OCI-LY1 (cell line): ENCODE data around the gene GUCY1B1.

Source experiments
- H2AFZ ChIP-seq: fragments of 200-600 bp; sonication (generic), shearing (Covaris generic); 2 replicates; pipeline ENCODE4 v1.6.0; 2014; ENCODE audit warnings: antibody characterized with exemption, mild to moderate bottlenecking, low read length
- H3F3A ChIP-seq: fragments of 200-600 bp; sonication (generic), shearing (Covaris generic); 2 replicates; pipeline ENCODE4 v1.6.0; 2014; ENCODE audit warnings: mild to moderate bottlenecking, antibody characterized with exemption, low read length, moderate library complexity; ENCODE audit not compliant: insufficient read depth
- H3K27ac ChIP-seq: fragments of 200-600 bp; sonication (generic); 2 replicates; pipeline ENCODE4 v1.5.1; 2014; ENCODE audit warnings: low read length, mixed run types, mild to moderate bottlenecking, low read depth; ENCODE audit not compliant: poor library complexity, severe bottlenecking
- H3K27me3 ChIP-seq: fragments of 200-600 bp; sonication (generic); 2 replicates; pipeline ENCODE4 v1.6.0; 2014; ENCODE audit warnings: antibody characterized with exemption, mild to moderate bottlenecking, low read length, moderate library complexity; ENCODE audit not compliant: insufficient read depth
- H3K36me3 ChIP-seq: fragments of 200-600 bp; sonication (generic); 2 replicates; pipeline ENCODE4 v1.6.1; 2014; ENCODE audit warnings: mild to moderate bottlenecking, antibody characterized with exemption, low read length, moderate library complexity, mixed read lengths; ENCODE audit not compliant: insufficient read depth
- H3K4me1 ChIP-seq: fragments of 200-600 bp; sonication (generic); 2 replicates; pipeline ENCODE4 v1.5.1; 2014; ENCODE audit warnings: mild to moderate bottlenecking, low read length, moderate library complexity; ENCODE audit not compliant: insufficient read depth, severe bottlenecking
- H3K4me2 ChIP-seq: fragments of 200-600 bp; sonication (generic), shearing (Covaris generic); 2 replicates; pipeline ENCODE4 v1.6.1; 2014; ENCODE audit warnings: low read length
- H3K4me3 ChIP-seq: fragments of 200-600 bp; sonication (generic); 2 replicates; pipeline ENCODE4 v1.5.1; 2014; ENCODE audit warnings: low read length, low read depth, mild to moderate bottlenecking, mixed read lengths; ENCODE audit not compliant: poor library complexity, severe bottlenecking
- H3K79me2 ChIP-seq: fragments of 200-600 bp; shearing (Covaris generic); 2 replicates; pipeline ENCODE4 v1.6.1; 2016; ENCODE audit warnings: mixed run types, low read length, mixed read lengths; ENCODE audit not compliant: insufficient read depth
- H3K9ac ChIP-seq: fragments of 200-600 bp; sonication (generic), shearing (Covaris generic); 2 replicates; pipeline ENCODE4 v1.6.1; 2014; ENCODE audit warnings: mild to moderate bottlenecking, low read length, mixed read lengths
- H3K9me2 ChIP-seq: fragments of 200-600 bp; sonication (generic), shearing (Covaris generic); 2 replicates; pipeline ENCODE4 v1.6.1; 2014; ENCODE audit warnings: low read depth, mild to moderate bottlenecking, low read length, mixed read lengths
- H3K9me3 ChIP-seq: fragments of 200-600 bp; shearing (Covaris generic); 2 replicates; pipeline ENCODE4 v1.6.1; 2014; ENCODE audit warnings: low read length, mixed read lengths
- H4K20me1 ChIP-seq: fragments of 200-600 bp; sonication (generic), shearing (Covaris generic); 2 replicates; pipeline ENCODE4 v1.6.0; 2016; ENCODE audit warnings: mild to moderate bottlenecking, low read length; ENCODE audit not compliant: insufficient read depth
- CTCF ChIP-seq: fragments of 200-600 bp; sonication (generic), shearing (Covaris generic); IDR thresholded peaks from 2 replicates; pipeline ENCODE4 v1.5.1; 2017; ENCODE audit warnings: mild to moderate bottlenecking, antibody characterized with exemption, low read length, moderate library complexity, mixed read lengths
- EZH2 ChIP-seq: fragments of 200-600 bp; sonication (generic), shearing (Covaris generic); IDR thresholded peaks from 2 replicates; pipeline ENCODE4 v1.8.0; 2017; ENCODE audit warnings: borderline replicate concordance, mixed run types, mild to moderate bottlenecking, antibody characterized with exemption, low read length, moderate library complexity, mixed read lengths

GUCY1B1 gene

GRCh38 chr4:155855897-155856296, 97.1 kb downstream of the GUCY1B1 start:
- no peak overlapping the region for H2AFZ ChIP-seq
- no peaks in the 10 kb centered on the region for H3K4me1 ChIP-seq
- H3K4me2 ChIP-seq: no peak overlapping the region
- no peaks in the 10 kb centered on the region for H3F3A ChIP-seq
- H3K4me3 ChIP-seq: no peak overlapping the region
- H3K79me2 ChIP-seq: no peaks in the 10 kb centered on the region
- H3K9me2 ChIP-seq: no peaks in the 10 kb centered on the region
- H4K20me1 ChIP-seq: no peaks in the 10 kb centered on the region
- H3K27ac ChIP-seq: no peak overlapping the region
- no peaks in the 10 kb centered on the region for H3K9me3 ChIP-seq
- no peaks in the 10 kb centered on the region for H3K27me3 ChIP-seq
- H3K9ac ChIP-seq: no peak overlapping the region
- H3K36me3 ChIP-seq: no peaks in the 10 kb centered on the region
- TF ChIP-seq CTCF (no peak), EZH2 (no peak)
